Keratinocyte (primary cell): ENCODE data around the gene IFNL4. TPM values are rescaled to one million over a fixed set of nuclear protein-coding genes. Genes with fewer than 3 reads are reported as not detected.
A peak's percentile ranks its signal among the peaks of the same experiment; 100 is the strongest.

ENCODE experiments used
- DNase-seq: peaks from one replicate; pipeline ENCODE4 v3.0.0-alpha.2; 2011; ENCODE audit warnings: low read depth, missing footprints, low spot score
- FAIRE-seq: peaks from 2 replicates; lab custom pipeline; 2011; peaks lifted over from hg19 to GRCh38; lab: Jason Lieb, UNC
- H2AFZ ChIP-seq: 2 replicates; pipeline ENCODE4 v1.6.0; 2012; ENCODE audit warnings: low read length, control low read depth, inconsistent platforms; ENCODE audit not compliant: control insufficient read depth
- H3K27ac ChIP-seq: 2 replicates; pipeline ENCODE4 v1.5.1; 2011; ENCODE audit warnings: low read length; ENCODE audit not compliant: control insufficient read depth, insufficient read depth
- H3K27me3 ChIP-seq: 3 replicates; pipeline ENCODE4 v1.6.0; 2011; ENCODE audit warnings: low read length; ENCODE audit not compliant: control insufficient read depth, insufficient read depth; ENCODE audit errors: extremely low read depth
- H3K36me3 ChIP-seq, 2 experiments: 2 replicates in 1 of 2; 3 replicates in 1 of 2; pipeline ENCODE4 v1.5.1; 2011; ENCODE audit warnings: low read length in 2 of 2, mild to moderate bottlenecking in 1 of 2; ENCODE audit not compliant: control insufficient read depth in 2 of 2, insufficient read depth in 2 of 2; ENCODE audit errors: extremely low read depth in 1 of 2
- H3K4me1 ChIP-seq: 3 replicates; pipeline ENCODE4 v1.5.1; 2011; ENCODE audit warnings: low read length; ENCODE audit not compliant: control insufficient read depth, insufficient read depth; ENCODE audit errors: extremely low read depth
- H3K4me2 ChIP-seq: 3 replicates; pipeline ENCODE4 v1.6.0; 2011; ENCODE audit warnings: low read depth, low read length; ENCODE audit not compliant: control insufficient read depth, insufficient read depth; ENCODE audit errors: extremely low read depth
- H3K4me3 ChIP-seq, 3 experiments: fragments of 200-600 bp in 1 of 3; sonication (generic) in 1 of 3; 2 replicates in 2 of 3; 3 replicates in 1 of 3; pipeline ENCODE4 v1.5.1; 2011 to 2016; ENCODE audit warnings: low read length in 3 of 3, mild to moderate bottlenecking in 3 of 3, control low read depth in 2 of 3, inconsistent platforms in 1 of 3, low read depth in 1 of 3, mixed read lengths in 1 of 3, mixed run types in 1 of 3, moderate library complexity in 1 of 3; ENCODE audit not compliant: control insufficient read depth in 2 of 3, insufficient read depth in 2 of 3; ENCODE audit errors: extremely low read depth in 1 of 3
- H3K79me2 ChIP-seq: 2 replicates; pipeline ENCODE4 v1.6.0; 2012; ENCODE audit warnings: low read length; ENCODE audit not compliant: control insufficient read depth, insufficient read depth
- H3K9ac ChIP-seq: 3 replicates; pipeline ENCODE4 v1.6.0; 2011; ENCODE audit warnings: low read length; ENCODE audit not compliant: control insufficient read depth, insufficient read depth; ENCODE audit errors: extremely low read depth
- H3K9me1 ChIP-seq: 3 replicates; pipeline ENCODE4 v1.6.0; 2011; ENCODE audit warnings: low read length; ENCODE audit not compliant: control insufficient read depth, insufficient read depth; ENCODE audit errors: extremely low read depth
- H3K9me3 ChIP-seq: 2 replicates; pipeline ENCODE4 v1.5.1; 2012; ENCODE audit warnings: low read depth, low read length; ENCODE audit not compliant: control insufficient read depth
- H4K20me1 ChIP-seq: 3 replicates; pipeline ENCODE4 v1.6.0; 2011; ENCODE audit warnings: low read length; ENCODE audit not compliant: control insufficient read depth, insufficient read depth; ENCODE audit errors: extremely low read depth
- EZH2 ChIP-seq: IDR thresholded peaks from one replicate; pipeline ENCODE4 v1.6.1; 2012; ENCODE audit warnings: inconsistent platforms, mild to moderate bottlenecking, low read length, moderate library complexity
- dilution Hi-C: fragments of 300-500 bp; cut with MboI; formaldehyde crosslinking; loops from one replicate; pipeline ENCODE4 v1.7.0; 2020; ENCODE audit warnings: low sequenced_read_pairs; ENCODE audit not compliant: extremely low pct_ligation_motif_present
- polyA plus RNA-seq, 5 experiments: library from polyadenylated mRNA; depleted of rRNA in 3 of 5; stranded (reverse) in 3 of 5; stranded (forward) in 1 of 5; unstranded in 1 of 5; fragments of >200 nt; gene quantifications; 1 replicate in 1 of 5; 2 replicates in 3 of 5; 3 replicates in 1 of 5; pipeline versions ENCODE4 v1.2.1 to v1.2.3, GENCODE V29; 2011 to 2012; ENCODE audit warnings: missing spikeins in 2 of 5, low read depth in 1 of 5, low replicate concordance in 1 of 5
- TF ChIP-seq, protein P1 (sequence below), 3 experiments: IDR thresholded peaks in 1 of 3; conservative IDR thresholded peaks in 1 of 3; optimal IDR thresholded peaks in 1 of 3; 2 replicates in 2 of 3; 3 replicates in 1 of 3; pipeline versions ENCODE3 to v1.5.1; 2011; ENCODE audit warnings: low read length in 3 of 3, mild to moderate bottlenecking in 3 of 3, moderate library complexity in 2 of 3, control low read depth in 1 of 3, inconsistent platforms in 1 of 3; ENCODE audit not compliant: insufficient read depth in 2 of 3; ENCODE audit errors: extremely low read depth in 1 of 3

IFNL4 gene
- polyA plus RNA-seq, 1 donor (not counting 4 experiments of a cell fraction or from before 2014, with no cell fraction given): not detected

DNA sequence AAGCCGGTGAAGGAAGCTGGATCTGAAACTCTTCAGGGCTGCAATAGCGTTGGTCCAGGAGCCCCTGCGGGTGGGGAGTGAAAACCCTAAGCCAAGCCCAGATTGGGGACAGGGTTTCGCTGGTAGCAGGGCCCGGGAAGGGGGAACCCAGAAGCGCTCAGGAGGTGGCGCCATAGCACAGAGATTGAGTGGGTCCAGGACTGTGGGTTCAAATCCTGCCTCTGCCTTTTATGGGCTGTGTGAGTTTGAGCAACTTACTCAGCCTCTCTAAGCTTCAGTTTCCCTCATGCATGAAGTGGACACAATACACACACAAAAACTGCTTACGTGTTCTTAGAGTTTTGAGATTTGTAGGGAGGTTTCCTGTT is 36.3 kb downstream of the IFNL4 start:
- Histone ChIP-seq H3K79me2 (no peaks in the 10 kb centered on the region), H3K4me2 (no peak overlapping the region), H3K27me3 (no peaks in the 10 kb centered on the region), H3K4me1 (no peaks in the 10 kb centered on the region), H3K4me3 (no peak overlapping the region), H3K9me3 (no peaks in the 10 kb centered on the region), H3K27ac (no peak overlapping the region), H3K9ac (no peak overlapping the region), H3K36me3 (no peaks in the 10 kb centered on the region), H2AFZ (no peak overlapping the region), H4K20me1 (no peaks in the 10 kb centered on the region), H3K9me1 (no peaks in the 10 kb centered on the region)
- FAIRE-seq (no peak), DNase-seq (no peak)
- TF ChIP-seq EZH2: no peak
- TF ChIP-seq, protein P1, sequence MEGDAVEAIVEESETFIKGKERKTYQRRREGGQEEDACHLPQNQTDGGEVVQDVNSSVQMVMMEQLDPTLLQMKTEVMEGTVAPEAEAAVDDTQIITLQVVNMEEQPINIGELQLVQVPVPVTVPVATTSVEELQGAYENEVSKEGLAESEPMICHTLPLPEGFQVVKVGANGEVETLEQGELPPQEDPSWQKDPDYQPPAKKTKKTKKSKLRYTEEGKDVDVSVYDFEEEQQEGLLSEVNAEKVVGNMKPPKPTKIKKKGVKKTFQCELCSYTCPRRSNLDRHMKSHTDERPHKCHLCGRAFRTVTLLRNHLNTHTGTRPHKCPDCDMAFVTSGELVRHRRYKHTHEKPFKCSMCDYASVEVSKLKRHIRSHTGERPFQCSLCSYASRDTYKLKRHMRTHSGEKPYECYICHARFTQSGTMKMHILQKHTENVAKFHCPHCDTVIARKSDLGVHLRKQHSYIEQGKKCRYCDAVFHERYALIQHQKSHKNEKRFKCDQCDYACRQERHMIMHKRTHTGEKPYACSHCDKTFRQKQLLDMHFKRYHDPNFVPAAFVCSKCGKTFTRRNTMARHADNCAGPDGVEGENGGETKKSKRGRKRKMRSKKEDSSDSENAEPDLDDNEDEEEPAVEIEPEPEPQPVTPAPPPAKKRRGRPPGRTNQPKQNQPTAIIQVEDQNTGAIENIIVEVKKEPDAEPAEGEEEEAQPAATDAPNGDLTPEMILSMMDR (optimal IDR thresholded peaks at IDR 0.05 in 1 of 3, IDR thresholded peaks at IDR 0.05 in 1 of 3, conservative IDR thresholded peaks at IDR 0.05 in 1 of 3; ENCODE audit: extremely low read depth in 1 of 3, insufficient read depth in 2 of 3, low read length in 3 of 3): peak; percentile 35 to 61 (median 55)
- dilution Hi-C loops: no loop called here

GRCh38 chr19:39211731-39212374 is 36.8 kb downstream of the IFNL4 start:
- no peak for TF ChIP-seq EZH2
- TF ChIP-seq, protein P1 (optimal IDR thresholded peaks at IDR 0.05 in 1 of 3, IDR thresholded peaks at IDR 0.05 in 1 of 3, conservative IDR thresholded peaks at IDR 0.05 in 1 of 3; ENCODE audit: extremely low read depth in 1 of 3, insufficient read depth in 2 of 3, low read length in 3 of 3): no peak
- Histone ChIP-seq H3K4me3 (no peak overlapping the region), H2AFZ (no peak overlapping the region), H4K20me1 (no peaks in the 10 kb centered on the region), H3K4me1 (no peaks in the 10 kb centered on the region), H3K9ac (no peak overlapping the region), H3K79me2 (no peaks in the 10 kb centered on the region), H3K27me3 (no peaks in the 10 kb centered on the region), H3K27ac (no peak overlapping the region), H3K9me1 (no peaks in the 10 kb centered on the region), H3K36me3 (no peaks in the 10 kb centered on the region), H3K4me2 (no peak overlapping the region), H3K9me3 (no peaks in the 10 kb centered on the region)
- no peak for DNase-seq
- dilution Hi-C loops: no loop called here
- FAIRE-seq: no peak
